Endothelial cell of umbilical vein (primary cell): ENCODE data around the gene SH2D3C.

Experiments used
- CTCF ChIP-seq, 2 donors: IDR thresholded peaks; 1 replicate in 1 of 2; 2 replicates in 1 of 2; pipeline ENCODE4 v1.5.1; 2011; ENCODE audit warnings: low read length in 2 of 2, mild to moderate bottlenecking in 2 of 2, moderate library complexity in 2 of 2, control low read depth in 1 of 2, inconsistent platforms in 1 of 2, low read depth in 1 of 2; ENCODE audit not compliant: insufficient read depth in 1 of 2; ENCODE audit errors: extremely low read depth in 1 of 2
- EZH2 ChIP-seq: IDR thresholded peaks from 2 replicates; pipeline ENCODE4 v1.6.1; 2012; ENCODE audit warnings: borderline replicate concordance, low read depth, mild to moderate bottlenecking, moderate library complexity, low read length, inconsistent platforms; ENCODE audit not compliant: severe bottlenecking
- FOS ChIP-seq: IDR thresholded peaks from 2 replicates; pipeline ENCODE4 v1.6.1; 2011; ENCODE audit warnings: mild to moderate bottlenecking, low read length, moderate library complexity, borderline replicate concordance; ENCODE audit not compliant: insufficient read depth
- MAX ChIP-seq: IDR thresholded peaks from 2 replicates; pipeline ENCODE4 v1.6.1; 2011; ENCODE audit not compliant: insufficient read depth, insufficient read length
- MYC ChIP-seq: IDR thresholded peaks from one replicate; pipeline ENCODE4 v1.6.1; 2011; ENCODE audit warnings: mild to moderate bottlenecking, low read depth, low read length
- POLR2A ChIP-seq: IDR thresholded peaks from 2 replicates; pipeline ENCODE4 v1.6.1; 2012; ENCODE audit warnings: low read depth, mild to moderate bottlenecking, control low read depth, low read length
- POLR2AphosphoS5 ChIP-seq: IDR thresholded peaks from 2 replicates; pipeline ENCODE4 v1.6.1; 2012; ENCODE audit warnings: low read depth, mild to moderate bottlenecking, control low read depth, low read length, moderate library complexity; ENCODE audit not compliant: insufficient read depth

GRCh38 chr9:127816362-127816725, 37.9 kb upstream of the SH2D3C start:
- TF ChIP-seq CTCF (IDR thresholded peaks at IDR 0.05; ENCODE audit: extremely low read depth in 1 of 2, insufficient read depth in 1 of 2, low read depth in 1 of 2, low read length in 2 of 2) (no peak), POLR2A (no peak), FOS (no peak), POLR2AphosphoS5 (peak; percentile 13), EZH2 (no peak), MAX (no peak), MYC (no peak)
